Head of caudate nucleus (tissue), 42 donors: ENCODE results near the gene CKS1B.

ENCODE experiments used
- DNase-seq, 42 donors: peaks; one replicate each; pipeline versions ENCODE4 v3.0.0 to v3.0.0-alpha.2; 2020 to 2021; ENCODE audit warnings: mixed read lengths in 7 of 42
- intact Hi-C: fragments of 100-400 bp; cut with DNase I; formaldehyde crosslinking; loops from one replicate; pipeline ENCODE4 v1.15.0; 2022

CKS1B gene

DNA sequence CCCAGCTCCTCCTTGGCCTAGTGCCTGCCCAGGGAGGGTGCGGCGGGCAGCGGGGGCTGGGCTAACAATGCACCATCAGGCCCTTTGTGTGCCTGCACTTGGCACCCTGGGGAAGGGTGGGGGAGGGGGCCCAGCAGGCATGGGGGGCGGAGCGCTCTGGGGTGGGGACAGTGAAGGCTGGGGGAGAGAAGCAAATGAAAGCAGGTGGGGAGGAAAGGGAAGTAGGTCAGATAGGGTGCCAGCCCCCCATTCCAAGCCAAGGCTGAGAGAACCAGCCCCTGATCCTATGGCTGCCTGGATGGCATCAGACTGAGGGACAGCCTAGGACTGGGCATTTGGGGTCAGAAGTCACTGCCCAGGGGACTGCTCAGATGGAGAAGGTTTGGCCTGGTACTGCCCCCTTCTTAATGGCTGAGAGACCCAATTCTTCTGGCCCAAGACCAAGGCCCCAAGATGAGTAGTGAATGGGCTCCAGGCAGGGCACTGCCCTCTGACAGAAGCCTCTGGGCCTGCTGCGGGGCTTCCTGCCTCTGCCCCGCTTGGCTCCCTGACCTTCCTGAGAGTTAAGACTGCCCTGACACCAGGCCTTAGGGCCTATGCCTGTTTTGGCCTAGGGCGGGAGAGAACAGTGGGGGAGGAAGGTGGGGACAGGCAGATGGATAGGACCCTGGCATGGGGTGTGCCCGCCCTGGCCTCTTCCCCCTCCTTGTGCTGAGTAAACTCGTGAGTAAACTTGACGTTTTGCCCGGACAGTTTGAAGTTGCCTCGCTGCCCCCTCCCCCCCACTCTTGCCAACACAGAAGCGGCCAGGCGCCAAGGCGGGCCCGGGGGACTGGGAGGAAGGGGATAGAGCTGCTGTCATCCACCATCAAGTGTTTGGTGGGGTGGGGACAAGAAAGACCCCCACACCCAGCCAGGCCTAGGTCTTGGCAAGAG is 30.9 kb downstream of the CKS1B start:
- intact Hi-C loops: loop anchor here (10.0 kb wide), 1 partner anchor 59 kb away; the partner anchor contains the start of gene EFNA4
- DNase-seq: peak; percentile 55 to 91 (median 76)

DNA sequence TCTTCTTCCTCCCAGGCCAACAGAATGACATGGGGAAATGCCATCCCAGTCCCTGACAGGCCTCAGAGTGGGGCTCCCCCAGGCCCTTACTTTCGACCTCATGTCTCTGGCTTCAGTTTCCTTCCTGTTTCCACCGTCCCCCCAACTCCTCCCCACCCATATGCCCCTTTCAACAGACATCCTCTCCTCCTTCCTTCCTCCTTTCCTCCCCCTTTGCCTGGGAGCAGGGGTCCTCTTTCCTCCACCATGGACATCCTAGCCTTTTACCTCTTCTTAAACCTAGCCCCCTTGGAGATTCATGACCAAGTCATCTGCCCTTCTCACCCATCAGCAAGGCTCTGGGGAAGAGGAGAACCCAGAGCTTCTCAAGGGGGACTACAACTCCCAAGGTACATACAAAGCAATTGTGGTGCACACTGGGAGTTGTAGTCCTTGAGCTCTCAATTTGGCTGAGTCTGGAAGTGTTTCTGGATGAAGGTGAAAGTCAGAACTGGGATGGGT is 32.2 kb downstream of the CKS1B start:
- intact Hi-C loops: loop anchor here (10.0 kb wide), 1 partner anchor 58 kb away; the partner anchor contains the start of gene EFNA4
- peak in 21 of 42 donors; percentile 35 to 81 (median 59) for DNase-seq

DNA sequence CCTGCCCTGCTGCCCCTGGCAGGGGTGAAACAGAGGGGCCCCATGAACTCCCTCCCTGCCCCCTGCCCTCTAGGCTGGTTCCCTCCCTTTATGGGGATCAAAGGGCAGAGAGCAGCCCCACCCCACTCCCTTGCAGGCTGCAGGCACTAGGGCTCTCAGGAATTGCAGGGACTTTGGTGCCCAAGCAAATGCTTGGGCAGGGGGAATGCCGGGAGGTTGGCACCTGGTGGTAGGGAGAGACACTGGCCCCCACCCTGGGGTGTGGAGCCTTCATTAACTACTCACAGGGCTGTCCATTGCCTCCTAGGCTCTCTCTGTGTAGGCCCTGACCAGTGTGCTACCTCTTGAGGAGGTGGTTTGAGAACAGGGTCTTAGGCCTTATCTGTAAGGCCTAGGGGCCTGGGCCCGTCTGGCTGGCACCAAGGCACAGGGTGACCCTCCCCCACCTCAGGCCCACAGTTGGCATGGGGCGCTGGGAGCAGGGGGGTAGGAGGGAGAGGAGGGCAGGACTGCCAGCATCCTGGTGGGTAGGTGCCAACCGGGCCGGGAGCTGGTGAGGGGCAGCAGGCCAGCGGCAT is 32.9 kb downstream of the CKS1B start:
- peak in 31 of 42 donors; percentile 16 to 88 (median 57) for DNase-seq
- intact Hi-C loops: loop anchor here (10.0 kb wide), 1 partner anchor 57 kb away; the partner anchor contains the start of gene EFNA4

DNA sequence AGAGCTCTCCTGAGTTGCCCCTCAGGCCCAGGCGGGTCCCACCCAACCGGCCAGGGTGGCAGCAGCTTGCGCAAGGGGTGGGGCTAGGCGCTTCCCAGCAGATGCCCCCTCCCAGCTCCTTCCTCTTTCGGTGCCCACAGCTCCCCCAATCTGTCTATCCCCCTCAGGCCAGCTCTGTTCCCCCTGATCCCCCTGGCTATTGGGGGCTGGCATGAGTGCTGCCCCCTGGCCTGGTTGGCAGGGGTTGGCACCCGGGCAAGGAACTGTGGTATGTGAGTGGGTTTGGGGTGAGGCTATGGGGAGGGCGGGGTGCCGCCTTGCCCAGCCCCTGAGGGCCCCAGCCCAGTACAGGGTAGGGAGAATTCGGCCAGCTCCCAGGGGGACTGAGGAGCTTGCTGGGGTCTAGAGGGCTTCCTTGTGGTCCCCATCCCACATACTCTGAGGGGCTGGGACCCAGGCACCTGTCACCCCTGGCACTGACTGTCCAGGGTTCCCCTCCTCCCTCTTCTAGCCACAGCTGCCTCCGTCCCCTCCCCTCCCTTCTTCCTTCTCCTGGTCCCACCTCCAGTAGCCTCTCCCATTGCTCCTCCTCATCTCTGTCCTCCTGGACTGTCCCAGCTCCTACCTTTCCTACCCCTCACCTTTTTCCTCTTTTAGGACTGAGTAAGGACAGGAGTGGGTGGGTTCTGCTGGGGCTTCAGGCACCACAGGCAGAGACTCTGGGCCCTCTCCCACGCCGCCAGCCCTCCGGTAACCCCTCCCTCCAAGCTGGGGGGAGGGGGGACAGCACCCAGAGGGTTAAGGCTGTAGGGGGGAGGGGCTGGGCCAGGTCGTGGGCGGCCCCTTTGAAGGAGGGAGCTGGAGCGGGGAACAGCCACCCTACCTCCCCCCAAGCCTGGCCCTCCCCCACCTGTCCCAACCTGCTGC is 33.8 kb downstream of the CKS1B start:
- intact Hi-C loops: loop anchor here (10.0 kb wide), 1 partner anchor 57 kb away; the partner anchor contains the start of gene EFNA4
- peak in 14 of 42 donors; percentile 28 to 65 (median 44) for DNase-seq

DNA sequence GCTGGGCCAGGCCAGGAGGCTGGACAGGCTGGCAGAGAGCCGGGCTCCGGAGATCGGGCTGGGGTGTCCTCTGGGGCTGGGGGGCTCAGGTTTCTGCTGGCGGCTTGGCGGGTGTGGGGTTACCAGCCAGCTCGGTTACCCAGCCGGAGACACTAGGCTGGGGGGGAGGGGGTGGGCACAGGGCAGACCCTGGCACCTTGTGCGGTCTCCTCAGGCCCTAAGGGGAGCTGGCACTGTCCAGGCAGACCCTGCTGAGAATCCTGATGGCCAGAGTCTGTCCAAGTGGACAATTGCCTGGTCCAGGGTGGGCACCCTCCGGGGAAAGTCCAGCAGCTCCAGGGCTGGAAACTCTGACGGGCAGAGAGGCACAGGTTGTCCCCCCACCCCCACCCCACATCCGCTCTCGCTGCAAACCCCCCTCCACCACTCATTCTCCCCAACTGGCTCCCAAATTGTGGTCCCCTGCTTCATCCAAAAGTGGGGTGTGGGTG is 34.8 kb downstream of the CKS1B start:
- DNase-seq: no peak
- intact Hi-C loops: loop anchor here (10.0 kb wide), 1 partner anchor 56 kb away; the partner anchor contains the start of gene EFNA4

DNA sequence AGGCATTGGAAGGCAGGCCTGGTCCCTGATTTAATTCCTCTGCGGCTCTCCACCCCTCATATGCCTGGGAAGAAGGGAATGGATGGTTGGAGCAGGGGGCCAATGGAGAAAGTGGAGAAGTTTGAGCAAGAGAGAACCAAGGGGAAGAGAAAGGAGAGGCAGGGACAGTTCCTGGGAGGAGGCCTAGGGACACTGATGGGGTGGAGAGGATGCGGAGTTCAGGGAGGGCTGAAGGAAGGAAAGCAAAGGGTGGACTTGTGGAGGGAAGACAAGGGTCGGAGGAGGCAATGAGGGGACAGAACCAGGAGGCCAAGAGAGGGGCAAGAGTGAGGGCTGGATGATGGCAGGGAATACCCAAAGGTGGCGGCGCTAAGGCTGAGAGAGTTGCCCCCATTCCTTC is 35.3 kb downstream of the CKS1B start:
- DNase-seq: no peak
- intact Hi-C loops: loop anchor here (10.0 kb wide), 1 partner anchor 55 kb away; the partner anchor contains the start of gene EFNA4

DNA sequence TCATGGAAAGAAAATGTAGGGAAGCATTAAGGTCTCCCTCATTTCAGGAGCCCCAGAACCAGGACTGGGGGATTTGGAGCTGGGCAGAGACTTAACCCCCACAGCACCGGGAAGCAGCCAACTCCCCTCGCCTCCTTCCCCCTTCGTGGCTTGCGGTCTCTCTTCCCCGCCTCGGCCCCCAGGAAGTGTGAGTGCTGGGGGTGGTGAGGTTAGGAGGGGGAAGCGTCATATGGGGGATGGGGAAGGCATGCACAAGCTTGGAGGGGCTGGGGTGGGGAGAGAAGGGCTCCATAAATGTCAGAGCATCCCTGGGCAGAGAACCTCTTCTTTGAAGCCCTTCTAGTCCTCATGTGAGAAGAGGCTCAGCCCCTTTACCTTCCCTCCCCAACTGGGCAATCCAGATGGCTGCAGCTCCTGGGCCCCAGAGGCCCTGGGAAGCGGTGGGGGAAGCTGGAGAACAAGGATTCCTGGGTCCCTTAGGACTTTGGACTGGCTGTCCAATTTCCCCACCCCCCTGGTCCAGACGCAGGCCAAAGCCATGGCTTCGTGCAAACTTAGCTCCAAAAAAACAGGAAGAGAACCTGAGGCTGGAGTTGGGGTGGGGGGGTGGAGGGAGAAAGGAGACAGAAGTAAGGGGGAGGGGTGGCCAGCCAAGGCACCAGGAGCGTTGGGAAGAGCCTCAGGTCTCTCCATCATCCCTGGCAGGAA is 35.9 kb downstream of the CKS1B start:
- peak in 1 of 42 donors; percentile 21 for DNase-seq
- intact Hi-C loops: no loop called here

DNA sequence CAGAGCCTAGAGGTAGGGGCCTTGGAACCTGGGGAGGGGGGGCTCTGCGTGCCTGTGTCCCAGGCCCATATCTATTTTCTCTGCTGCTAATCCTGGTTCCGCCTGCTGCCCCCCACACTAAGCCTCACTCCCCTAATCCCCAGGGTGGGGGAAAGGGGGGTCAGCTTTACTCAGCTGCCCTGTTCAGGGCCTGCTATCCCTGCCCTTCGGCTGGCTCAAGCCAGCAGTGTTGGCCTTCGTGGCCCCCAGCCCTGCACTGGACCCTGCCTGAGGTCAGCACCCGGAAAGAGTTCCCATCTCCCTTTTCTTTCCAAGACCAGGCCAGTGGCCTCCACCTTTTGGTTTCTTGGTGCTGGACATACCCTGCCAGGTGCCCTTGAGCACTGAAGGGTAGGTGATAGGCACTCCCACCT is 36.5 kb downstream of the CKS1B start:
- intact Hi-C loops: no loop called here

DNA sequence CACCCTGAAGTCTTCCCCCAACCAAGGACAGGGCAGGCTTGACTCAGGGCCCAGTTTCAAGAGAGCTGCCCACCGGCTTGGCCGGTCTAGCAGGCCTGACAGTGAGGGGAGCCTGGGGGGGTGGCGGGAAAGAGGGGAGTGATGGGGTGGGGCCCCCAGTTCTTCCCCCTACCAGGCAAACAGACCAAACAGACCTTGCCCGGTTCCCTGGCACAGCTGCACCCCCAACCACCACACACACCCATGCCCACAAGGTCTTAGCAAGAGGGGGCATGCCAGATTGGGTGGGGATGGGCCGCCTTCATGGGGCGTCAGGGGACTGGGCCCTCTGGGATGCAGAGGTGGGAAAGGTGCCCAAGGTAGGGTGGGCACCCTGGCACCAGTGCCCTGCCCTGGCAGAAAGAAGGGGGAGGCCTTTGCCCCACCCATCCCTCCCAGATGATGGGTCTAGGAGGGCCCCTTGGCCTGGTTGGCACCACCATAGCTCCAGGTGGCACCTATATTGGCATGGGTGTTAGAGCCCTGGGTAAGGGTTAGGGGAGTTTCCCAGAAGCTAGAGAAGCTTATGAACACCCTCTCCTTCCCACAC is 37.0 kb downstream of the CKS1B start:
- DNase-seq: no peak
- intact Hi-C loops: no loop called here

More for the DNA sequence above, 36.5 kb downstream of the CKS1B start:
- DNase-seq: no peak

DNA sequence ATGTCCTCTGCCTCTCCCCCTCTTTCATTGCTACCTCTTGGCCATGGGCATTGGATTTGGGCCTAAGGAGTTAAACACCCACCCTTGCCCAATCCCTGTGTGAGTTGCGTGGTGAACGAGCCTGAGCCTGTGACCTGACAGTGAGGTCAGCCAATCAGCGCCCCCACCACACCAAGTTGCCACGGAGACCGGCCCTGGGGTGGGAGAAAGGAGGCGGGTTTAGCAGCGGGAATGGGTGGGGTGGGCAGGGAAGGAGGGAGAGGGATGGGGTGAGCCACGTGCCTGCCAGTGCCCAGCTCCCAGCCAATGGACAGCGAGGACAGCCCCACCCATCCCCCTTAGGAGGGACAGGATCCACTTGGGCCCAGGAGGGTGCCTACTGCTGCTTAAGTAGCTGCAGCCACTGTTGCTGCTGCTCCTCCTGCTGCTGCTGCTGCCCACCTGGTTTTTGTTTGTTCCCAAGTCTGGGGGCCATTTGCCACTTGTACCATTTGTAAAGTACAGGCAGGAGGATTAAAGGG is 37.6 kb downstream of the CKS1B start:
- peak; percentile 66 to 95 (median 85) for DNase-seq
- intact Hi-C loops: no loop called here

DNA sequence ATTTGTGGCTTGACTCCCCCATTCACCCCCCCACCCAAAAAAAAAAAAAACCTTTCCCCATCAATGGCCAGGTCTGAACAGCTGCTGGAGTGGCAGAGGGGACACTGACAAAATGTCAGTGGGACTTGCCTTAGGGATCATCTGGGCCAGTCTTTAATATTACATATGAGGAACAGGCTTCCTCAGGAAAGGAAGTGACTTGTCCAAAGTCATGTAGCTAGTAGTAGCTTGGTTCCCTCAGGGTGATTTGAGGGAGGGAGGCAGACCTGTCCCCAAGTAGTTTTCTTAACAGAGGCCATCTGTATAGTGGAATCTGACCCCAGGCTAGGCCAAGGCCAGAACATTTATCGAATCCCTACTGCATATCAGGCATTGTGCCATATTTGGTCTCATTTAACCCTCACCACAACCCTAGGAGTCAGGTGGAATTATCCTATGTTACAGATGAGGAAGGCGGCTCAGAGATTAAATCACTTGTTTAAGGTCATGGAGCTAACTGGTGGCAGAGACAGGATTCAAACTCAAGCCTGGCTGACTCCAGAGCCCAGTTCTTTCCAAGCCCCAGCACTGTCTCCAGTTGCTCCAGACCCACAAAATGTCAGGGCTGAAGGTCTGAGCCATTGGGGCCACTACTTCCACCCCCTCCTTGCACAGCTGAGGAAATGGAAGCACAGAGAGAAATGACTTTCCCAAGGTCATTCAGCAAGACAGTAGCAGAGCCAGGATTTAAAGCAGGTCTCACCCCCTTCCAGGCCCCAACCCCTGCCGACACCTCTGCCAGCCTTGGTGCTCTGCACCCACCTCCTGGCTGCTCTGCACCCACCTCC is 38.5 kb downstream of the CKS1B start:
- intact Hi-C loops: no loop called here
- DNase-seq: no peak

DNA sequence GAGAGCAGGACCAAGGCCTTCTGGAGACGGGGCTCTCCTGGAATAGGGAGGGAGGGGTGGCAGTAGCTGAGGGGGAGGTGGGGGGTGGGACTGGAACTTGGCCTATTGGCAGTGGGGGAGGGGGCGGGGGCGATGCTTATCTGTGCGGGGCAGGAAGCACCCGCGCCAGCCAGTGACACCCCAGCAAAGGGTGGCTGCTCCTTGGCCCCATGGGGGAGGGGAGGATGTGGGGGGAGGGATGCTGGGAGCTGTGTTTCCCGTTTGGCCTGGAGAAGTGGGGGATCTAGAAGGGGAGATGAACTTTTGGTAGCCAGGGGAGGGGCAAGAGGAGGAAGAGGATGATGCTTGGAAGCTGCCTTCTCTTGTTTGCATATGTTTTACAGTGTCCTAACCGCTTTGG is 39.2 kb downstream of the CKS1B start:
- no peak for DNase-seq
- intact Hi-C loops: no loop called here

DNA sequence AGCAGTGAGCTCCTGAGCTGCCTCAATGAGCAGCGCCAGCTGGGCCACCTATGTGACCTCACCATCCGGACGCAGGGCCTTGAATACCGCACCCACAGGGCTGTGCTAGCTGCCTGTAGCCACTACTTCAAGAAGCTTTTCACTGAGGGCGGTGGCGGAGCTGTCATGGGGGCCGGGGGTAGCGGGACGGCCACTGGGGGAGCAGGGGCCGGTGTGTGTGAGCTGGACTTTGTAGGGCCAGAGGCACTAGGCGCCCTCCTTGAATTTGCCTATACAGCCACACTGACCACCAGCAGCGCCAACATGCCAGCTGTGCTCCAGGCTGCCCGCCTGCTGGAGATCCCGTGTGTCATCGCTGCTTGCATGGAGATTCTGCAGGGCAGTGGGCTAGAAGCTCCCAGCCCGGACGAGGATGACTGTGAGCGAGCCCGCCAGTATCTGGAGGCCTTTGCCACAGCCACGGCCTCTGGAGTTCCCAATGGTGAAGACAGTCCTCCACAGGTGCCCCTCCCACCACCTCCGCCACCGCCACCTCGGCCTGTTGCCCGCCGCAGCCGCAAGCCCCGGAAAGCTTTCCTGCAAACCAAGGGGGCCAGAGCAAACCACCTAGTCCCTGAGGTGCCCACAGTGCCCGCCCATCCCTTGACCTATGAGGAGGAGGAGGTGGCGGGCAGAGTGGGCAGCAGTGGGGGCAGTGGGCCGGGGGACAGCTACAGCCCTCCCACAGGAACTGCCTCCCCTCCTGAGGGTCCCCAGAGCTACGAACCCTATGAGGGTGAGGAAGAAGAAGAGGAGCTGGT is 40.4 kb downstream of the CKS1B start:
- intact Hi-C loops: no loop called here
- no peak for DNase-seq

DNA sequence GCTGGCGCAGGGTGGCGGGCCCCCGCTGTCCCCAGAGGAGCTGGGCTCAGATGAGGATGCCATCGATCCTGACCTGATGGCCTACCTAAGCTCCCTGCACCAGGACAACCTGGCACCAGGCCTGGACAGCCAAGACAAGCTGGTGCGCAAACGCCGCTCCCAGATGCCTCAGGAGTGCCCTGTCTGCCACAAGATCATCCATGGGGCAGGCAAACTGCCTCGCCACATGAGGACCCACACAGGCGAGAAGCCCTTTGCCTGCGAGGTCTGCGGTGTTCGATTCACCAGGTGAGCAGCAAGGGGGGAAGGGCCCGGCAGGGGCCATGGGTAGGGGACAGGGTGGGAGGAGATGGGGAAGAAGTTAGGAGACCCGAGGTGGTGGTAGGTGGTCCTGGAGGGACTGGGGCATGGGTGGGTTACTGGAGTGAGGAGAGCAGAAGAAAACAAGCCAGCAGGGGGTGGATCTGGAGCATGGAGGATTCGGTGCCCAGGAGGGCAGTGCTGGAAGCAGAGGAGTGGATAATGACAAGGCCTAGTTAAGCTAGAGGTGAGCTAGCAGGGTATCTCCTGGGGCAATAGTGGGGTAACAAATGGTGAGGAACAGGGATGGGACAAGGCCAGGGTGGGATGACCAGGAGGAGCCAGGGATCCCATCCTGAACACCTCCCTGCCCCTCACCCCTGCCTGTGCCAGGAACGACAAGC is 41.2 kb downstream of the CKS1B start:
- intact Hi-C loops: no loop called here
- no peak for DNase-seq

DNA sequence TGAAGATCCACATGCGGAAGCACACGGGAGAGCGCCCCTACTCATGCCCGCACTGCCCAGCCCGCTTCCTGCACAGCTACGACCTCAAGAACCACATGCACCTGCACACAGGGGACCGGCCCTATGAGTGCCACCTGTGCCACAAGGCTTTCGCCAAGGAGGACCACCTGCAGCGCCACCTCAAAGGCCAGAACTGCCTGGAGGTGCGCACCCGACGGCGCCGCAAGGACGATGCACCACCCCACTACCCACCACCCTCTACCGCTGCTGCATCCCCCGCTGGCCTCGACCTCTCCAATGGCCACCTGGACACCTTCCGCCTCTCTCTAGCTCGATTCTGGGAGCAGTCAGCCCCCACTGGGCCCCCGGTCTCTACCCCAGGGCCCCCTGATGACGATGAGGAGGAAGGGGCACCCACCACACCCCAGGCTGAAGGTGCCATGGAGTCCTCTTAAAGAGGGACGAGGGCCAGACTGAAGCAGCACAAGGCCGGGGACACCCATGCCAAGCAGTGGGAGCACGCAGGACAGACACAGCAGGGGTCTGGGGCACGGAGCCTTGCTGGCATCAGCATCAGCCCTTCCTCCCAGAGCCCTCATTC is 41.9 kb downstream of the CKS1B start:
- no peak for DNase-seq
- intact Hi-C loops: no loop called here
